A549 treated with AZD2906 at 1 μM for 4 hours (cell line): ENCODE data around the gene HYAL4. TPM values are rescaled to one million over a fixed set of nuclear protein-coding genes. Genes with fewer than 3 reads are reported as not detected.

Experiments
- total RNA-seq: library from RNA; stranded (reverse); fragments of 200-300 nt; extraction: Qiagen RNA extraction; gene quantifications from 5 replicates; pipeline ENCODE4 v1.2.3, GENCODE V29; 2022

Gene HYAL4
- total RNA-seq, result 0.05 TPM in 1 of 5 replicates, not detected in the others

GRCh38 chr7:123844712-123845219 is at the start of gene HYAL4:
Gene HYAL4 (plus strand): TSS chr7:123845169. CDS start chr7:123868274, 23,105 bp downstream.

GRCh38 chr7:123924941-123925340 is 80.0 kb downstream of the HYAL4 start, which contains the start of gene SPAM1:
Gene SPAM1 (plus strand): TSS chr7:123925241. CDS start chr7:123953571, 28,330 bp downstream.

Other genes starting within 250 kb of the HYAL4 start
- gene ASB15, start 243.3 kb upstream of the HYAL4 start, total RNA-seq, result not detected in 5 replicates
- not detected in 5 replicates for gene LMOD2, start 189.3 kb upstream of the HYAL4 start, total RNA-seq
- gene WASL, start 96.2 kb upstream of the HYAL4 start, total RNA-seq, result 18.8 to 24.6 TPM (median 22.5 TPM) in 5 replicates
- gene SPAM1, start 80.1 kb downstream of the HYAL4 start, total RNA-seq, result not detected in 5 replicates
- gene TMEM229A, start 187.9 kb downstream of the HYAL4 start, total RNA-seq, result not detected in 5 replicates